HCT116 (cell line): ENCODE data around the gene SYNJ1. TPM values are rescaled to one million over a fixed set of nuclear protein-coding genes. Genes with fewer than 3 reads are reported as not detected.
"Not testable (repeated sequence)": the region's sequence is repeated elsewhere in the genome, so short reads cannot be mapped to it uniquely, and the experiment has no call there.

Source experiments
- ATAC-seq: fragments of 200-7000 bp; cut with Tn5 transposase; 2 replicates; pipeline ENCODE4 v1.9.1; 2020; ENCODE audit warnings: mild to moderate bottlenecking, moderate library complexity
- BruUV-seq: library from RNA; stranded (reverse); fragments of 400-500 nt; replicated peaks from 2 replicates; lab custom pipeline; 2021; lab: Mats Ljungman, UMichigan
- CTCF ChIA-PET: fragments of 300-600 bp; sonication (Branson Sonifier 250); formaldehyde crosslinking; loops from one replicate; lab custom pipeline; 2021; ENCODE audit warnings: antibody characterized with exemption; lab: Charles Lee
- POLR2A ChIA-PET: fragments of 300-600, 350-600 bp; sonication (Branson Sonifier 250); formaldehyde crosslinking; loops from one replicate; lab custom pipeline; 2021; ENCODE audit warnings: antibody characterized with exemption; lab: Charles Lee
- RAD21 ChIA-PET, 2 experiments: fragments of 300-600 bp; sonication (Branson Sonifier 250); formaldehyde crosslinking; loops; one replicate each; lab custom pipeline; 2023; ENCODE audit warnings: low total read pairs in 2 of 2; ENCODE audit not compliant: uncharacterized antibody in 2 of 2, unreplicated experiment in 2 of 2, low non-redundant PET in 1 of 2; lab: Charles Lee
- DNase-seq: peaks from one replicate; pipeline ENCODE4 v3.0.0-alpha.2; 2010; ENCODE audit warnings: low read depth, low spot score
- H2AFZ ChIP-seq: fragments of 200-600 bp; shearing (Covaris generic), sonication (generic); 2 replicates; pipeline ENCODE4 v1.6.1; 2017; ENCODE audit warnings: low read depth, mixed run types, mixed read lengths, antibody characterized with exemption, low read length; ENCODE audit not compliant: poor library complexity, severe bottlenecking
- H3K27ac ChIP-seq: 2 replicates; pipeline ENCODE4 v1.5.1; 2012; ENCODE audit warnings: low read depth, low read length
- H3K27me3 ChIP-seq: fragments of 200-600 bp; sonication (generic); 2 replicates; pipeline ENCODE4 v1.6.1; 2016; ENCODE audit warnings: mixed run types, low read length, mixed read lengths; ENCODE audit not compliant: insufficient read depth
- H3K36me3 ChIP-seq, 2 experiments: fragments of 200-500 bp in 1 of 2; fragments of 200-600 bp in 1 of 2; sonication (Bioruptor generic) in 1 of 2; sonication (generic) in 1 of 2; 2 replicates each; pipeline versions ENCODE4 v1.5.1 to v1.6.1; 2014 to 2016; ENCODE audit warnings: low read length in 2 of 2, inconsistent platforms in 1 of 2, mixed read lengths in 1 of 2, mixed run types in 1 of 2; ENCODE audit not compliant: insufficient read depth in 2 of 2, control insufficient read depth in 1 of 2
- H3K4me1 ChIP-seq, 2 experiments: fragments of 200-600 bp in 1 of 2; sonication (generic) in 1 of 2; 2 replicates each; pipeline versions ENCODE4 v1.5.1 to v1.6.1; 2012 to 2017; ENCODE audit warnings: low read length in 2 of 2, inconsistent platforms in 1 of 2, mild to moderate bottlenecking in 1 of 2, mixed read lengths in 1 of 2, mixed run types in 1 of 2, moderate library complexity in 1 of 2; ENCODE audit not compliant: insufficient read depth in 2 of 2, control insufficient read depth in 1 of 2
- H3K4me2 ChIP-seq: fragments of 200-600 bp; sonication (generic); 2 replicates; pipeline ENCODE4 v1.6.1; 2017; ENCODE audit warnings: mixed run types, low read length, mixed read lengths
- H3K4me3 ChIP-seq, 2 experiments: fragments of 200-600 bp in 1 of 2; sonication (generic) in 1 of 2; replicated peaks in 1 of 2; 2 replicates each; pipeline ENCODE4 v1.5.1; 2011 to 2016; ENCODE audit warnings: low read length in 2 of 2, control low read depth in 1 of 2, low read depth in 1 of 2, mild to moderate bottlenecking in 1 of 2, mixed read lengths in 1 of 2, mixed run types in 1 of 2
- H3K79me2 ChIP-seq: fragments of 200-600 bp; sonication (generic); 2 replicates; pipeline ENCODE4 v1.6.1; 2017; ENCODE audit warnings: mild to moderate bottlenecking, mixed run types, low read length, moderate library complexity, mixed read lengths; ENCODE audit not compliant: insufficient read depth
- H3K9ac ChIP-seq: fragments of 200-600 bp; sonication (generic); 2 replicates; pipeline ENCODE4 v1.6.1; 2016; ENCODE audit warnings: low read length, mixed read lengths
- H3K9me2 ChIP-seq: fragments of 200-600 bp; sonication (generic), shearing (Covaris generic); 2 replicates; pipeline ENCODE4 v1.6.1; 2017; ENCODE audit warnings: mixed run types, mild to moderate bottlenecking, moderate library complexity; ENCODE audit not compliant: insufficient read depth
- H3K9me3 ChIP-seq, 2 experiments: fragments of 200-500 bp in 1 of 2; fragments of 200-600 bp in 1 of 2; sonication (Bioruptor generic) in 1 of 2; sonication (generic) in 1 of 2; 2 replicates each; pipeline ENCODE4 v1.6.1; 2014 to 2017; ENCODE audit warnings: low read length in 2 of 2, mixed read lengths in 2 of 2, inconsistent platforms in 1 of 2, low read depth in 1 of 2, mild to moderate bottlenecking in 1 of 2, mixed run types in 1 of 2, moderate library complexity in 1 of 2; ENCODE audit not compliant: control insufficient read depth in 1 of 2, insufficient read depth in 1 of 2
- H4K20me1 ChIP-seq: fragments of 200-600 bp; sonication (generic), shearing (Covaris generic); 2 replicates; pipeline ENCODE4 v1.6.1; 2017; ENCODE audit warnings: mixed run types, mild to moderate bottlenecking, moderate library complexity; ENCODE audit not compliant: insufficient read depth
- ELF1 ChIP-seq: IDR thresholded peaks from 2 replicates; pipeline ENCODE4 v1.6.1; 2012; ENCODE audit warnings: low read depth, borderline replicate concordance
- EZH2phosphoT487 ChIP-seq: fragments of 200-600 bp; IDR thresholded peaks from 2 replicates; pipeline ENCODE4 v1.6.1; 2018; ENCODE audit warnings: antibody characterized with exemption, borderline replicate concordance
- FOSL1 ChIP-seq: IDR thresholded peaks from 2 replicates; pipeline ENCODE4 v1.6.1; 2012; ENCODE audit warnings: low read depth
- POLR2A ChIP-seq: IDR thresholded peaks from 2 replicates; pipeline ENCODE4 v1.7.0; 2011; ENCODE audit warnings: borderline replicate concordance; ENCODE audit not compliant: insufficient read depth, insufficient read length; ENCODE audit errors: extremely low read depth
- POLR2AphosphoS5 ChIP-seq: IDR thresholded peaks from 2 replicates; pipeline ENCODE4 v1.6.1; 2011; ENCODE audit warnings: mild to moderate bottlenecking, low read depth, low read length, moderate library complexity
- RAD21 ChIP-seq: IDR thresholded peaks from 2 replicates; pipeline ENCODE4 v1.6.1; 2012; ENCODE audit warnings: low read depth, mild to moderate bottlenecking
- YY1 ChIP-seq: IDR thresholded peaks from 2 replicates; pipeline ENCODE4 v1.6.1; 2011; ENCODE audit warnings: low read length, low read depth, moderate library complexity, mild to moderate bottlenecking; ENCODE audit not compliant: insufficient replicate concordance; ENCODE audit errors: extremely low read depth
- ZBTB33 ChIP-seq: IDR thresholded peaks from 2 replicates; pipeline ENCODE4 v1.6.1; 2011; ENCODE audit warnings: mild to moderate bottlenecking, low read length, moderate library complexity; ENCODE audit not compliant: insufficient replicate concordance; ENCODE audit errors: extremely low read depth
- intact Hi-C: fragments of 100-400 bp; cut with micrococcal nuclease; formaldehyde crosslinking; loops from 2 replicates; pipeline ENCODE4 v1.10.0; 2022
- total RNA-seq: library from RNA; stranded (reverse); gene quantifications from one replicate; pipeline ENCODE4 v1.2.1, GENCODE V29; 2021; ENCODE audit not compliant: unreplicated experiment
- TF ChIP-seq, protein P1 (sequence below): IDR thresholded peaks from 2 replicates; pipeline ENCODE4 v1.6.1; 2012; ENCODE audit warnings: low read depth

SYNJ1 gene
- total RNA-seq, 1 experiment from 2014 or later = 7.2 TPM

DNA sequence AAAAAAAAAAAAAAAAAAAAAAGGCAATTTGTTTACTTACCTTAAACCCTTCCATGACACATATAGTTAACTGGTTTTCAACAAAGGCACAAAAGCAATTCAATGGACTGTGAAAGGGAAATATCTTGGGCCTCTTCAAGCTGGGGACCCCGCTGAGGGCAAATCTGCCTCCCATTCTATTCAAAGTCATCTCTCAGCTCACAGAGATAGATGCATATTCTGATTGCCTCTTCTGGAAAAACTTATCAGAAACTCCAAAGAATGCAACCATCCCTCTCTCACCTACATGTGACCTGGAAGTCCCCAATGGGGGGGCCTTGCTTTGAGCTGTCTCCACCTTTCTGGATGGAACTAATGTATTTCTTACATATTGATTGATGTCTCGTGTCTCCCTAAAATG lies 12.1 kb upstream of the SYNJ1 start:
- Histone ChIP-seq H4K20me1 (peaks cover 10% of the 10 kb centered on the region; the same call in 1 of the 2 replicates), H3K4me2 (no peak overlapping the region), H3K79me2 (no peaks in the 10 kb centered on the region; the same call in 1 of the 2 replicates), H3K4me3 (no peak overlapping the region), H3K4me1 (no peaks in the 10 kb centered on the region), H3K9ac (no peak overlapping the region), H3K27me3 (no peaks in the 10 kb centered on the region), H3K36me3 (peaks cover 46 to 83% of the 10 kb centered on the region in 2 experiments), H3K9me3 (no peaks in the 10 kb centered on the region), H2AFZ (no peak overlapping the region), H3K27ac (no peak overlapping the region), H3K9me2 (no peaks in the 10 kb centered on the region)
- intact Hi-C loops = no loop called here
- CTCF ChIA-PET = no interaction called here
- no peak for ATAC-seq
- TF ChIP-seq ZBTB33 (no peak), FOSL1 (no peak), RAD21 (no peak), EZH2phosphoT487 (no peak), ELF1 (no peak), POLR2A (no peak), POLR2AphosphoS5 (no peak), YY1 (no peak)
- TF ChIP-seq, protein P1, sequence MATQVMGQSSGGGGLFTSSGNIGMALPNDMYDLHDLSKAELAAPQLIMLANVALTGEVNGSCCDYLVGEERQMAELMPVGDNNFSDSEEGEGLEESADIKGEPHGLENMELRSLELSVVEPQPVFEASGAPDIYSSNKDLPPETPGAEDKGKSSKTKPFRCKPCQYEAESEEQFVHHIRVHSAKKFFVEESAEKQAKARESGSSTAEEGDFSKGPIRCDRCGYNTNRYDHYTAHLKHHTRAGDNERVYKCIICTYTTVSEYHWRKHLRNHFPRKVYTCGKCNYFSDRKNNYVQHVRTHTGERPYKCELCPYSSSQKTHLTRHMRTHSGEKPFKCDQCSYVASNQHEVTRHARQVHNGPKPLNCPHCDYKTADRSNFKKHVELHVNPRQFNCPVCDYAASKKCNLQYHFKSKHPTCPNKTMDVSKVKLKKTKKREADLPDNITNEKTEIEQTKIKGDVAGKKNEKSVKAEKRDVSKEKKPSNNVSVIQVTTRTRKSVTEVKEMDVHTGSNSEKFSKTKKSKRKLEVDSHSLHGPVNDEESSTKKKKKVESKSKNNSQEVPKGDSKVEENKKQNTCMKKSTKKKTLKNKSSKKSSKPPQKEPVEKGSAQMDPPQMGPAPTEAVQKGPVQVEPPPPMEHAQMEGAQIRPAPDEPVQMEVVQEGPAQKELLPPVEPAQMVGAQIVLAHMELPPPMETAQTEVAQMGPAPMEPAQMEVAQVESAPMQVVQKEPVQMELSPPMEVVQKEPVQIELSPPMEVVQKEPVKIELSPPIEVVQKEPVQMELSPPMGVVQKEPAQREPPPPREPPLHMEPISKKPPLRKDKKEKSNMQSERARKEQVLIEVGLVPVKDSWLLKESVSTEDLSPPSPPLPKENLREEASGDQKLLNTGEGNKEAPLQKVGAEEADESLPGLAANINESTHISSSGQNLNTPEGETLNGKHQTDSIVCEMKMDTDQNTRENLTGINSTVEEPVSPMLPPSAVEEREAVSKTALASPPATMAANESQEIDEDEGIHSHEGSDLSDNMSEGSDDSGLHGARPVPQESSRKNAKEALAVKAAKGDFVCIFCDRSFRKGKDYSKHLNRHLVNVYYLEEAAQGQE = no peak
- no TSS peak for BruUV-seq
- POLR2A ChIA-PET = no interaction called here
- no peak for DNase-seq
- RAD21 ChIA-PET = no interaction called here

- CTCF ChIA-PET, DNase-seq: not testable (repeated sequence)
- RAD21 ChIA-PET = interaction anchor here in 1 of 2 experiments (0.6 kb wide), 1 partner anchor 35 kb away, joined by 4 read pairs; the partner anchor contains the start of gene PAXBP1
Observed at GRCh38 chr21:32736083-32736482, 8.3 kb upstream of the SYNJ1 start.

More at GRCh38 chr21:32736083-32736482, 8.3 kb upstream of the SYNJ1 start:
- H3K9me3 ChIP-seq, H4K20me1 ChIP-seq, H3K4me1 ChIP-seq, H3K9ac ChIP-seq, H3K27me3 ChIP-seq, ATAC-seq, H2AFZ ChIP-seq, intact Hi-C loops, H3K9me2 ChIP-seq, H3K4me3 ChIP-seq, H3K4me2 ChIP-seq, POLR2A ChIA-PET, H3K79me2 ChIP-seq, BruUV-seq, H3K27ac ChIP-seq: not testable (repeated sequence)
- peaks cover 20 to 50% of the 10 kb centered on the region in 2 experiments; a peak in 3 of 4 replicates for H3K36me3 ChIP-seq
